ENCODE data around the gene AFAP1L2. TPM values are rescaled to one million over a fixed set of nuclear protein-coding genes. Genes with fewer than 3 reads are reported as not detected.

Gene AFAP1L2
- total and polyA plus RNA-seq, 2 experiments from 2014 or later: not detected

- Histone ChIP-seq H3K9ac (no peak overlapping the region), H3K9me3 (ENCODE audit: low read depth) (no peaks in the 10 kb centered on the region), H4K20me1 (ENCODE audit: insufficient read depth) (no peaks in the 10 kb centered on the region), H3K4me3 (no peak overlapping the region), H3K27ac (no peak overlapping the region), H3F3A (ENCODE audit: insufficient read depth) (no peaks in the 10 kb centered on the region), H3K9me2 (ENCODE audit: insufficient read depth) (no peaks in the 10 kb centered on the region), H3K4me2 (ENCODE audit: unreplicated experiment) (no peak overlapping the region), H3K36me3 (ENCODE audit: low read depth) (no peaks in the 10 kb centered on the region), H2AFZ (no peak overlapping the region), H3K79me2 (ENCODE audit: insufficient read depth) (no peaks in the 10 kb centered on the region), H3K27me3 (replicated peaks; ENCODE audit: insufficient read depth) (peaks cover 14% of the 10 kb centered on the region), H3K4me1 (ENCODE audit: insufficient read depth) (no peaks in the 10 kb centered on the region)
- in situ Hi-C loops (cut with MboI): no loop called here
- no peak for DNase-seq
- WGBS, 2 experiments (ENCODE audit: low coverage in 1 of 2, low lambda C conversion rate in 2 of 2, missing lambda C conversion rate in 2 of 2): 83 to 84% methylated on average over 2 of the region's 2 CpGs
- TF ChIP-seq EZH2phosphoT487 (IDR thresholded peaks at IDR 0.05; ENCODE audit: insufficient read depth, low read depth): no peak
- TF ChIP-seq EZH2 (IDR thresholded peaks at IDR 0.05; ENCODE audit: insufficient read depth, poor library complexity, severe bottlenecking): no peak
These were observed 121.8 kb downstream of the AFAP1L2 start for GRCh38 chr10:114282526-114282925.

- no peak overlapping the region for H3K4me2 ChIP-seq (ENCODE audit: unreplicated experiment)
- peaks cover 17% of the 10 kb centered on the region for H3K27me3 ChIP-seq (replicated peaks; ENCODE audit: insufficient read depth)
- DNase-seq: no peak
- no peak overlapping the region for H3K4me3 ChIP-seq
- H3K9me2 ChIP-seq (ENCODE audit: insufficient read depth): no peaks in the 10 kb centered on the region
- no peaks in the 10 kb centered on the region for H4K20me1 ChIP-seq (ENCODE audit: insufficient read depth)
- H3F3A ChIP-seq (ENCODE audit: insufficient read depth): no peaks in the 10 kb centered on the region
- no peaks in the 10 kb centered on the region for H3K4me1 ChIP-seq (ENCODE audit: insufficient read depth)
- 56 to 57% methylated on average over 5 of the region's 5 CpGs for WGBS, 2 experiments (ENCODE audit: low coverage in 1 of 2, low lambda C conversion rate in 2 of 2, missing lambda C conversion rate in 2 of 2)
- TF ChIP-seq EZH2 (IDR thresholded peaks at IDR 0.05; ENCODE audit: insufficient read depth, poor library complexity, severe bottlenecking): no peak
- no peak for TF ChIP-seq EZH2phosphoT487 (IDR thresholded peaks at IDR 0.05; ENCODE audit: insufficient read depth, low read depth)
- H3K36me3 ChIP-seq (ENCODE audit: low read depth): no peaks in the 10 kb centered on the region
- no peak overlapping the region for H3K9ac ChIP-seq
- H3K9me3 ChIP-seq (ENCODE audit: low read depth): no peaks in the 10 kb centered on the region
- no peak overlapping the region for H3K27ac ChIP-seq
- H2AFZ ChIP-seq: no peak overlapping the region
- in situ Hi-C loops (cut with MboI): no loop called here
- no peaks in the 10 kb centered on the region for H3K79me2 ChIP-seq (ENCODE audit: insufficient read depth)
These were observed 122.8 kb downstream of the AFAP1L2 start for GRCh38 chr10:114281461-114281860.

- in situ Hi-C loops (cut with MboI): no loop called here
- H3K36me3 ChIP-seq (ENCODE audit: low read depth): no peaks in the 10 kb centered on the region
- no peaks in the 10 kb centered on the region for H3K9me3 ChIP-seq (ENCODE audit: low read depth)
- H3K27ac ChIP-seq: no peak overlapping the region
- 61 to 73% methylated on average over 6 of the region's 7 CpGs for WGBS, 2 experiments (ENCODE audit: low coverage in 1 of 2, low lambda C conversion rate in 2 of 2, missing lambda C conversion rate in 2 of 2)
- no peak overlapping the region for H3K4me2 ChIP-seq (ENCODE audit: unreplicated experiment)
- no peaks in the 10 kb centered on the region for H3K9me2 ChIP-seq (ENCODE audit: insufficient read depth)
- no peak overlapping the region for H3K4me3 ChIP-seq
- H2AFZ ChIP-seq: no peak overlapping the region
- no peak for DNase-seq
- TF ChIP-seq EZH2 (IDR thresholded peaks at IDR 0.05; ENCODE audit: insufficient read depth, poor library complexity, severe bottlenecking): no peak
- no peak for TF ChIP-seq EZH2phosphoT487 (IDR thresholded peaks at IDR 0.05; ENCODE audit: insufficient read depth, low read depth)
- H3K27me3 ChIP-seq (replicated peaks; ENCODE audit: insufficient read depth): peaks cover 17% of the 10 kb centered on the region
- H3K9ac ChIP-seq: no peak overlapping the region
- H4K20me1 ChIP-seq (ENCODE audit: insufficient read depth): no peaks in the 10 kb centered on the region
- no peaks in the 10 kb centered on the region for H3K79me2 ChIP-seq (ENCODE audit: insufficient read depth)
- no peaks in the 10 kb centered on the region for H3K4me1 ChIP-seq (ENCODE audit: insufficient read depth)
- no peaks in the 10 kb centered on the region for H3F3A ChIP-seq (ENCODE audit: insufficient read depth)
These were observed 123.3 kb downstream of the AFAP1L2 start for GRCh38 chr10:114281006-114281405.

GRCh38 chr10:114279901-114280644 lies 124.2 kb downstream of the AFAP1L2 start:
- no peaks in the 10 kb centered on the region for H3K79me2 ChIP-seq (ENCODE audit: insufficient read depth)
- H3K4me3 ChIP-seq: no peak overlapping the region
- TF ChIP-seq EZH2 (IDR thresholded peaks at IDR 0.05; ENCODE audit: insufficient read depth, poor library complexity, severe bottlenecking) (no peak), EZH2phosphoT487 (IDR thresholded peaks at IDR 0.05; ENCODE audit: insufficient read depth, low read depth) (no peak)
- no peak overlapping the region for H3K4me2 ChIP-seq (ENCODE audit: unreplicated experiment)
- H3K27me3 ChIP-seq (replicated peaks; ENCODE audit: insufficient read depth): peaks cover 17% of the 10 kb centered on the region
- no peaks in the 10 kb centered on the region for H3K9me2 ChIP-seq (ENCODE audit: insufficient read depth)
- H3F3A ChIP-seq (ENCODE audit: insufficient read depth): no peaks in the 10 kb centered on the region
- no peaks in the 10 kb centered on the region for H4K20me1 ChIP-seq (ENCODE audit: insufficient read depth)
- no peak for DNase-seq
- no peak overlapping the region for H3K9ac ChIP-seq
- no peak overlapping the region for H2AFZ ChIP-seq
- no peaks in the 10 kb centered on the region for H3K4me1 ChIP-seq (ENCODE audit: insufficient read depth)
- H3K27ac ChIP-seq: no peak overlapping the region
- no peaks in the 10 kb centered on the region for H3K9me3 ChIP-seq (ENCODE audit: low read depth)
- WGBS, 2 experiments (ENCODE audit: low coverage in 1 of 2, low lambda C conversion rate in 2 of 2, missing lambda C conversion rate in 2 of 2): 85 to 88% methylated on average over 8 of the region's 8 CpGs
- in situ Hi-C loops (cut with MboI): no loop called here
- H3K36me3 ChIP-seq (ENCODE audit: low read depth): no peaks in the 10 kb centered on the region
